Astrocyte (in vitro differentiated cells and primary cell): ENCODE data around the gene SERPINB6.

Experiments
- CTCF ChIP-seq: IDR thresholded peaks from 2 replicates; pipeline ENCODE4 v1.5.1; 2011; ENCODE audit warnings: low read depth, mild to moderate bottlenecking, inconsistent platforms, low read length, moderate library complexity; ENCODE audit not compliant: insufficient read depth
- EZH2 ChIP-seq: IDR thresholded peaks from 2 replicates; pipeline ENCODE4 v1.6.1; 2012; ENCODE audit warnings: mild to moderate bottlenecking, low read length, inconsistent platforms; ENCODE audit not compliant: insufficient read depth

GRCh38 chr6:3005077-3005476 is 33.7 kb upstream of the SERPINB6 start:
- TF ChIP-seq EZH2 (no peak), CTCF (no peak)
